AG04449 (cell line): ENCODE results near the gene CLTCL1.

Source experiments
- CTCF ChIA-PET: fragments of 350-600 bp; formaldehyde crosslinking; extraction: SDS; loops from one replicate; lab custom pipeline; 2021; ENCODE audit warnings: antibody characterized with exemption; lab: Yijun Ruan, JAX
- POLR2A ChIA-PET: fragments of 400-600, 350-600 bp; formaldehyde crosslinking; extraction: SDS; loops from one replicate; lab custom pipeline; 2020; ENCODE audit warnings: antibody characterized with exemption, inconsistent platforms; lab: Yijun Ruan, JAX
- DNase-seq: peaks from one replicate; pipeline ENCODE4 v3.0.0-alpha.2; 2010; ENCODE audit warnings: low read depth, low spot score
- H3K4me3 ChIP-seq: 2 replicates; pipeline ENCODE4 v1.5.1; 2011; ENCODE audit warnings: low read depth, mild to moderate bottlenecking, control low read depth, low read length
- TF ChIP-seq, protein P1 (sequence below): IDR thresholded peaks from one replicate; pipeline ENCODE4 v1.5.1; 2011; ENCODE audit warnings: mild to moderate bottlenecking, moderate library complexity, low read length, control low read depth, inconsistent platforms; ENCODE audit not compliant: insufficient read depth; ENCODE audit errors: missing control alignments

The CLTCL1 gene

DNA sequence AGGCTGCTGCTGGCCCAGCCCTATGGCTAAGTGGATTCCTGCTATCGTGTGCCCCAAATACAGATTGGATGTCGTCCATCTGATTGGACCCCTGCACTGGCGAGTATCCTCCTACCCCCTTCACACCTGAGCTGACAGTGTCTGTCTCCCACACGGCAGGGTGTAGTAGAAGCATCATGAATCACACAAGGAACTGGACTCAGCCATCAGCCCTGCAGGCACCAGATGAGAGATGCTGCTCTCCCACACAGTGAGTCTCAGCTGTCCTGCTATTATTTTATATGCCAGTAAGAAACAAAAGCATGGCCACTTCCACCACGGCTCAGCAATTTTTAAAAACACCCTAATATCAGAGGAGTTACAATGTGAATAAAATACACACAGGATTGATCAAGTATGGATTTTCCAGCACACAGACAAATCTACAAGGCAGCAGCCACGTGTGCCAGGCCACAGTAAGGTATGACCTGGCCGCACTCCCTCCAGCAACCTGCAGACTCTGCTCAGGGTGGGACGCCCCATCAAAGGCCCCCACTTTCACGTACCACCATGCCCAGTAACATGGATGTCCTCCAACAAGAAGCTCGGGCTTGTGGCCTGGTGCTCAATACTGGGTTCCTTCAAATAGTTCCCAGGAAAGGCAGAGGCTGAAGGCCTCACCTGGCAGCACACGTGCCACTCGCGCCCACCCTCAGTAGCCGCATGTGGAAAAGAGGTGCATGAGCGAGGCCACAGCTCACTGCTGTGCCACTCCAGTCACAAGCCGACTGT, 96.6 kb downstream of the CLTCL1 start:
- ChIA-PET POLR2A (no interaction called here), CTCF (interaction anchor here (1.0 to 1.2 kb wide), 2 partner anchors 11 to 16 kb away, joined by 3 to 4 read pairs; no protein-coding TSS in a partner anchor)
- TF ChIP-seq, protein P1, sequence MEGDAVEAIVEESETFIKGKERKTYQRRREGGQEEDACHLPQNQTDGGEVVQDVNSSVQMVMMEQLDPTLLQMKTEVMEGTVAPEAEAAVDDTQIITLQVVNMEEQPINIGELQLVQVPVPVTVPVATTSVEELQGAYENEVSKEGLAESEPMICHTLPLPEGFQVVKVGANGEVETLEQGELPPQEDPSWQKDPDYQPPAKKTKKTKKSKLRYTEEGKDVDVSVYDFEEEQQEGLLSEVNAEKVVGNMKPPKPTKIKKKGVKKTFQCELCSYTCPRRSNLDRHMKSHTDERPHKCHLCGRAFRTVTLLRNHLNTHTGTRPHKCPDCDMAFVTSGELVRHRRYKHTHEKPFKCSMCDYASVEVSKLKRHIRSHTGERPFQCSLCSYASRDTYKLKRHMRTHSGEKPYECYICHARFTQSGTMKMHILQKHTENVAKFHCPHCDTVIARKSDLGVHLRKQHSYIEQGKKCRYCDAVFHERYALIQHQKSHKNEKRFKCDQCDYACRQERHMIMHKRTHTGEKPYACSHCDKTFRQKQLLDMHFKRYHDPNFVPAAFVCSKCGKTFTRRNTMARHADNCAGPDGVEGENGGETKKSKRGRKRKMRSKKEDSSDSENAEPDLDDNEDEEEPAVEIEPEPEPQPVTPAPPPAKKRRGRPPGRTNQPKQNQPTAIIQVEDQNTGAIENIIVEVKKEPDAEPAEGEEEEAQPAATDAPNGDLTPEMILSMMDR = no peak
- no peak overlapping the region for H3K4me3 ChIP-seq
- no peak for DNase-seq

DNA sequence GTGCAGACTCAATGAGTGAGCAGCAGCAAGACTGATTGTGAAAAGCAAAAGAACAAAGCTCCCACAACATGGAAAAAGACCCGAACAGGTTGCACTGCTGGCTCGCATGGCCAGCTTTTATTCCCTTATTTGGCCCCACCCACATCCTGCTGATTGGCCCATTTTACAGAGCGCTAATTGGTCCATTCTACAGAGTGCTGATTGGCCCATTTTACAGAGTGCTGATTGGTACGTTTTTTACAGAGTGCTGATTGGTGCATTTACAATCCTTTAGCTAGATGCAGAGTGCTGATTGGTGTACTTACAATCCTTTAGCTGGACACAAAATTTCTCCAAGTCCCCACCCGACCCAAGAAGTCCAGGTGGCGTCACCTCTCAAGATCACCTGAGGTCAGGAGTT, 97.6 kb downstream of the CLTCL1 start:
- H3K4me3 ChIP-seq = no peak overlapping the region
- no peak for DNase-seq
- ChIA-PET POLR2A (no interaction called here), CTCF (interaction anchor here (1.0 to 2.6 kb wide), 3 partner anchors 10 to 14 kb away, joined by 3 to 15 read pairs (median 4); no protein-coding TSS in a partner anchor)
- TF ChIP-seq, protein P1 = no peak

DNA sequence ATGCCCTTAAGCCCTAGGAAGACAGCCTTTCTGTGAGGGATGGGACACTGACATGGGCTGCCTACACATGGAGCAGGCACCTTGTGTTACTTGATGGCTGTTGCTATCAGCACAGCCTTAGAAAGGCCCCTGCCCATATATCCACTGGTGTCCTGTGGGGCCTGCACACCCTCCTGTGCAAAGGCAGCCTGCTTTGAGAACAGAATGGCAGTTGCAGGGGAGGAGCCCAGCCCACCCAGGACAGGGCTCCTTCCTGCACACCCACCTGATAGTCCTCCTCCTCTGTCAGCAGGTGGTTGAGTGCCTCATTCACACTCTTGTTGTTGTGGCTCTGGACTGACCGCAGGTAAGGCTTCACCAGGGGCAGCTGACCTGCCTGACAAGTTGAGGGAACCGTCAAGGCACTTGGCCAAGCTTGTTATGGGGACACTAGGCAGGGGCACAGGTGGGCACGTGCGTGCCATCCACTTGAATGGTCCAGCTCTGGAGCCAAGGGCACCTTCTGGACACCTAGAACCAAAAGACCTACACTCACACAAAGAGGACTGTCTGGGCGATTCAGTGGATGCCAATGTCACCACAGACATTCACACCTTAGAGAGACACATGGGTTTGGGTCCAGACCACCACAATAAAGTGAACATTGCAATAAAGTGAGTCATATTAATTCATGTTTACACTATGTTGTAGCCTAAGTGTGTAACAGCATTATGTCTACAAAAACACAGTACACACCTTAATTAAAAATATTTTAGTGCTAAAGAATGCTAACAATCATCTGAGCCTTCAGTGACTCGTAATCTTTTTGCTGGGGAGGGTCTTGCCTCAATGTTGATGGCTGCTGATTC, 103.6 kb downstream of the CLTCL1 start:
- no peak overlapping the region for H3K4me3 ChIP-seq
- TF ChIP-seq, protein P1 = no peak
- CTCF ChIA-PET = interaction anchor here (1.3 kb wide), 1 partner anchor 10 kb away, joined by 4 read pairs; the partner anchor contains the start of gene SLC25A1
- DNase-seq = no peak
- POLR2A ChIA-PET = no interaction called here

DNA sequence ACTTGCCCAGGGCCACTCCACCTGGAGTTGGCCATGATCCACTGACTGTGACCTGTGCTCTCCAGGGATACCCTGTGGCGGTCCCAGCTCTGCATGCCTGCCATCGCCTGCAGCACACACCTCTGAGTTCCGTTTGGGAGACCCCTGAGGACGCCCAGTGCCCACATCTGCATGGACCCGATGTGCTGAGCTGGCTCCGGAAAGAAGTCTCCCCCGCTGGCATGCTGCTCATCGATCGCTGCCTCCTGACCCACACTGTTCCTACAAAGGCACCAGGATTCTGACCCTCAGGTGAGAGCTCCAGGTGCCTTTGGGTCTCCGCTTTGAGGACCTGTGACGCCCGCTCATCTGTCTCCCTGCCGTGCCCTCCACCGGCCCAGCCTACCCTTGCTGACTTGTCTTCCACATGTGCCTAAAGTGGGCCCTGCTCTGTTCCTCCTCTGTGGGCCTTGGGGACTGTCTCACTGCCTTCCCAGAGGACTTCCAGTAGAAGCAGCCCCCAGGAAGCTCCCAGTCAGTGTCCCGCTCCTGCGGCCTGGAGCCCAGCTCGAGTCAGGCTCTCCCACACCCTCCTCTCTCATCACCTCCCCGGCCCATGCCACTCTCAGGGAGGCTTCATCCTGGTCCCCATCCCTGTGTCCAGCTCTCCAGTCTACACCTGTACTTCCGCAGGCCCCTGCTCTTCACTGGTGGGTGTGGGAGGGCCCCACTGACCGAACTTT, 107.1 kb downstream of the CLTCL1 start:
- no peak for DNase-seq
- TF ChIP-seq, protein P1 = no peak
- H3K4me3 ChIP-seq = no peak overlapping the region
- CTCF ChIA-PET = interaction anchor here (1.4 kb wide), 1 partner anchor 10 kb away, joined by 4 read pairs; no protein-coding TSS in a partner anchor
- POLR2A ChIA-PET = no interaction called here

DNA sequence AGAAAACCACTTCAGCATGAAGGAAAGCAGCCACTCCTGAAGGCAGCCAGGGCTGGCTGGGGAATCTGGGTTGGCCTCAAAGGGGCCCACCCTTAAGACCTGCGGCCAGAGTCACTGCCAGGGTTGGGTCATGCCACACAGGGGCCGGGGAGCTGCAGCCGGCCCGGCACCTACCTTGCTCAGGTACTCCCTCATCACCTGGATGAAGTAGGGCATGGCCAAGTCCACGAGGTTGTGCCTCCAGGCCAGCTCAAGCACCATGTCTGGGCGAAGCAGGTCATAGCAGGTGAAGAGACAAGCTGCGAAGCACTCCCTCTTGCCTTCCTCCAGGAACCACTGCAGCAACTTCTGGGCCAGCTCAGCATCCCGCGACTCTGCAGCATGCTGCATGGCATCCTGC, 108.3 kb downstream of the CLTCL1 start:
- POLR2A ChIA-PET = no interaction called here
- TF ChIP-seq, protein P1 = no peak
- no peak overlapping the region for H3K4me3 ChIP-seq
- DNase-seq = no peak
- CTCF ChIA-PET = interaction anchor here (1.0 to 1.4 kb wide), 2 partner anchors 11 to 13 kb away, joined by 4 read pairs; no protein-coding TSS in a partner anchor
